HG03045 (cell line): Measurements from ENCODE around the gene TBX1.
"Not testable (repeated sequence)": the region's sequence is repeated elsewhere in the genome, so short reads cannot be mapped to it uniquely, and the experiment has no call there.

Source experiments
- ATAC-seq: cut with Tn5 transposase; IDR thresholded peaks from one replicate; pipeline ENCODE4 v1.9.1; 2021; ENCODE audit warnings: mild to moderate bottlenecking, moderate library complexity; ENCODE audit not compliant: unreplicated experiment

Gene TBX1

DNA sequence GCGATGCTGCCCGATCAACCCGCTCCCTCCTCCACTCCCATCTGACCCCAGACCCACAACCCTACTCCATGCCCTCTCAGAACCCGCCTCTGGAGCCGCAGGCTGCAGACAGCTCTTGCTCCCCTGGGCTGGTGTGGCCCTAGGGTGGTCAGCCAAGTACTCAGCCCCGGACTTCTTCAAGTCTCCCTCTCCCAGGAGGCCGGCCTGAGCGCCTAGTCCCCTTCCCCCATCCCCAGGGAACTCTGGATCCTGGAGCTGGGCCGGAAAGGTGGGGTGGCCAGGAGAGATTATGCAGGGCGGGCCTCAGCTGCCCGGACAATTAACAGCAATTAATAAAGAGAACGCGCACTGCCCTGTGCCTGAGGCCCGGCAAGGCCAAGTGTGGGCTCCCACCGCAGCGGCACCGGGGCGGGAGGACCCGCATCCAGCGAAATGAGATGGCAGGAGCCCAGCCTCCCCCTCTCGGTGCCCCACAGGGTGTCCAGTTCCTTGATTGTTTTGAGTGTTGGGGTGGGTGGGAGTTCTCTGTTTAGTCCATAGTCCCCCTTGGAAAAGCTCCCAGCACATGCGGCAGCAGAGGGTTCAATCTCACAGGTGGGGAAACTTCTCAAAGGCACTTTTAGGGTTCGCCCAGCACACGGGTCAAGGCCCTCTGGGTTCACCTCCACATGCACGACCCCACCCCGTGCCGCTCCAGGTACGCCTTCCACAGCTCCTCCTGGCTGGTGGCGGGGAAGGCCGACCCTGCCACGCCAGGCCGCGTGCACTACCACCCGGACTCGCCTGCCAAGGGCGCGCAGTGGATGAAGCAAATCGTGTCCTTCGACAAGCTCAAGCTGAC, 3.1 kb downstream of the TBX1 start:
- no peak for ATAC-seq

GRCh38 chr22:19764299-19764593, 3.7 kb downstream of the TBX1 start:
- ATAC-seq, result no peak

DNA sequence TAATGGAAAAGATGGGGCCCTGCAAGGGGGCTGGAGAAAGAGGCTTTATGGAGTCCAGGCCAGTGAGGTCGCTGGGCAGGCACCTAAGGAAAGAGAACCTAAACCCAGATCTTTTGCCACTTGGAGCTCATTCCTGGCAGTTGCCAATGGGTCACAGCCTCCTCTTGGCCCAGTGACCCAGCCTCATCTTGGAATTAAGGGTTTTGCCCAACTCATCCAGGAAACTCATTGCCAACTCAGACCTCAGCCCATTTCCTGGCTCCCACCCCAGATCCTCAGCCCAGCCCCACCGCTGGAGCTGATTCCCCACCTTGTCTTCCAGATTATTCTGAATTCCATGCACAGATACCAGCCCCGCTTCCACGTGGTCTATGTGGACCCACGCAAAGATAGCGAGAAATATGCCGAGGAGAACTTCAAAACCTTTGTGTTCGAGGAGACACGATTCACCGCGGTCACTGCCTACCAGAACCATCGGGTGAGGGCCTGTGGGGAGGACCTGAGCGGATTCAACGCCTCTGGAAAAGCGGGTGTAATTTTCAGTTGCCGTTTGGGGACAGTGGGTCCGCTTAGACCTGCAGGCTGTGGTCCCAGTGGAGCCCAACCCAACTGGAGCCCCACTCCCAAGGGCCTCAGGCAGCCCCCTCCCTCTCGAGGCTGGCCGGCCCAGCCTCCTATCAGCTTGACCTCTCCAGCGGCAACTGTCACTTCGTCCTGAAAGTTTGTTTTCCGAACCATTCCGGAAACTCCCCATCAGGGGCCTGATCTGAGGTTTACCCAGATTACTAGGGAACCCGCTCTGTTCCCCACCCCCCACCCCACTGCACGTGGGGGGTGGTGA, 4.3 kb downstream of the TBX1 start:
- ATAC-seq, result no peak

DNA sequence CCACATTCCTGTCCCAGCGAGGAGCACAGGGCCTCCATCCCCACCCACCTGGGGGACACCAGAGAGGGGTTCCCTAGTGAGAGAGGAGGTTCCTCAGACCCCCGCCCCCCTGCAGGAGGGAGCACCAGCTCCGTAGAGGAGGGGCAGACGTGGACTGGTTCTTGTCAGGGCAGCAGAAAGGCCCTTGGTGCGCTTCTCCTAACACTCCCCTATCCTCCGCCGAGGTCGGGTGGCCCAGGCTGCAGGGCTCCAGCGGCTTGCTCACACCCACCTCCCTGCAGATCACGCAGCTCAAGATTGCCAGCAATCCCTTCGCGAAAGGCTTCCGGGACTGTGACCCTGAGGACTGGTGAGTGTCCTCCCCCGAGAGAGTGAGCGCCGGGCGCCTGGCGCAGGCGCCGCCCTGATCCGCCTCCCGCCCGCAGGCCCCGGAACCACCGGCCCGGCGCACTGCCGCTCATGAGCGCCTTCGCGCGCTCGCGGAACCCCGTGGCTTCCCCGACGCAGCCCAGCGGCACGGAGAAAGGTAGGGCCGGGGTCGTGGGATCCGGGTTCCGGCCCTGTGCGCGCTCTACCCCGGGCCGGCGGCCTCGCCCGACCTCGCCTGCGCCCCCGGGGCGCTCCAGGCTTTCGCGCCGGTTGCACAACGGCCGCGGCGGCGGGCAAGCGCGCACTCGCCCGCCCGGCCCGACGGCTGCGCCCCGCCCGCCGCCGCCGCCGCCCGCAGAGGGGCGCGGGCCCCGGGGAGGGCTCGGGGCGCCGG, 5.1 kb downstream of the TBX1 start:
- no peak for ATAC-seq

GRCh38 chr22:19766240-19766510, 5.6 kb downstream of the TBX1 start:
- no peak for ATAC-seq

DNA sequence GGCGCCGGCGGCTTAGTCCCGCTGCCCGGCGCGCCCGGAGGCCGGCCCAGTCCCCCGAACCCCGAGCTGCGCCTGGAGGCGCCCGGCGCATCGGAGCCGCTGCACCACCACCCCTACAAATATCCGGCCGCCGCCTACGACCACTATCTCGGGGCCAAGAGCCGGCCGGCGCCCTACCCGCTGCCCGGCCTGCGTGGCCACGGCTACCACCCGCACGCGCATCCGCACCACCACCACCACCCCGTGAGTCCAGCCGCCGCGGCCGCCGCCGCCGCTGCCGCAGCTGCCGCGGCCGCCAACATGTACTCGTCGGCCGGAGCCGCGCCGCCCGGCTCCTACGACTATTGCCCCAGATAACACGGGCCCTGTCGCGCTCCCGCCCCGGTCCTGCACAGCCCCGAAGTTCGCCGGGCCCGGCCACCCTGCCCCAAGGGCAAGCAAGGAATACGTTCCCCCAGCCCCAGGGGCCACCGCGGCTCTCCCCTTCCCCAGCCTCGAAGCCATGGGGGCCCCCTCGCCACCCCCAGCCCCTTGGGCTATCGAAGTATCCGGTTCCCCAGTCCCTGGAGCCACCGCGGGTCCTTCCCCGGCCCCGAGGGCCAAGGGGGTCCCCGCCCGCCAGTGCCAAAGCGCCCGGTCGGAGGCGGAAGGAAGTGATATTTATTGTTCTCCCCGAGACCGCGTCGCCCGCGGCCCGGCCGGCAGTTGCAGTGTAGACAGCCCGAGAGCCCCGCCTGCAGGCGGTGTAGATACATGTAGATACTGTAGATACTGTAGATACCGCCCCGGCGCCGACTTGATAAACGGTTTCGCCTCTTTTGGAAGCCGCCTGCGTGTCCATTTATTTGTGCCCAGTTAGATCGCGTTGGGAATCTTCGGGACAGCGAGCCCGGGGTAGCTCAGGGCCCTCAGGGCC, 6.2 kb downstream of the TBX1 start:
- no peak for ATAC-seq

DNA sequence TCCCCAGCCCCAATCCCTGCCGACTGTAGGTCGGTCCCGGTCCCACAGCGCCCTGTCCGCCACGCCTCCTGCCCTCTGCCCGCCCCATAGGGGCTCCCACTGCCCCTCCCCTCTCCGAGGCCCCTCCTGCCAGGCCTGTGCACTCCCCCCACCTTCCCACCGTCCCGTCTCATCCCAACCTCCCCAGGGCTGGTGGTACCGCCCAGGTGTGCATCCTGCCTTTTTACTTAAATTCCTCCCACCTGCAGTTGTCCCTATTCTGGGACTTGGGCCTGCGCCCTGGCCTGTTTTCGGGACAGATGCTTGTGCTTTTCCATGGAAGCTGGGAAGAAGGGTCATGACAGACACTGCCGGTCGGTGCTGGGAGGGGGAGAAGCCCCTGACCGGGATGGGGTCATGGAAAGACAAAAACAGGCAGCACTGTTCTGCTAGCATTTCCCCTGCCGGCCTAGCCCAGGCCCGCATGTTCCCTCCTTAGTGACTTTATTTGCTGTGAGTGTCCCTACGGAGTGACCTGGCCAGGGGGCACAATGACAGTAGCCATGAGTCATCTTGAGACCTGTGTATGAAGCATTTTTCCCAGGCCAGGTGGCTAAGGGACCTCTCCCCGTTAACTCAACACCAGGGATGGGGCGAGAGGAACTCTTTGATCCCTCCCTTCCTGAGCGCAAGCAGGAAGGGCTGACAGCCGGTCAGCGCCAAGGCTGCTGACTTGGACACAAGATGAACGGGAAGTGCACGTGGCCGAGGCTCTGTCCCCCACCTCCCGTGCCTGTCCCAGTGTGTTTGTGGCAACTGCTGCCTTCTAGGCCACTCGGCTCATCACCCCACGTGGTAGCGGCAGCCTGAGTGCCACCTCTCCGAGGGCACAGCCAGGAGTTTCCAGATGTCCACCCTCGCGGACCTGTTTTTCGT, 7.1 kb downstream of the TBX1 start:
- no peak for ATAC-seq

DNA sequence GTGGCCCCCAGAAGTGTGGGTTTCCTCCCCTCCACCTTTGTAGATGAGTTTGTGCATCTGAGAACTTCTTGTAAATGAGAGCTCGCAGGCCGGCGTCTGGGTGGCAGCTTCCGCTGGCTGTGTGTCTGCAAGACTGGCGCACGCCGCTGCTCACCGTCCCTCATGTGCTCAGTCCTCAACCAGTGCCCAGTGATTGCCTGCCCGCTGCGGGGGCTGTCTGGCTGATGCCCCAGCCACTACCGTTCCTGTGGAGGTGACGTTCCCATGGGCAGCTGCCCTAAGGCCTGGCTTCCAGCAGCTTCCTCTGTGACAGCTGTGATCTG, 8.8 kb downstream of the TBX1 start:
- ATAC-seq, result no peak

DNA sequence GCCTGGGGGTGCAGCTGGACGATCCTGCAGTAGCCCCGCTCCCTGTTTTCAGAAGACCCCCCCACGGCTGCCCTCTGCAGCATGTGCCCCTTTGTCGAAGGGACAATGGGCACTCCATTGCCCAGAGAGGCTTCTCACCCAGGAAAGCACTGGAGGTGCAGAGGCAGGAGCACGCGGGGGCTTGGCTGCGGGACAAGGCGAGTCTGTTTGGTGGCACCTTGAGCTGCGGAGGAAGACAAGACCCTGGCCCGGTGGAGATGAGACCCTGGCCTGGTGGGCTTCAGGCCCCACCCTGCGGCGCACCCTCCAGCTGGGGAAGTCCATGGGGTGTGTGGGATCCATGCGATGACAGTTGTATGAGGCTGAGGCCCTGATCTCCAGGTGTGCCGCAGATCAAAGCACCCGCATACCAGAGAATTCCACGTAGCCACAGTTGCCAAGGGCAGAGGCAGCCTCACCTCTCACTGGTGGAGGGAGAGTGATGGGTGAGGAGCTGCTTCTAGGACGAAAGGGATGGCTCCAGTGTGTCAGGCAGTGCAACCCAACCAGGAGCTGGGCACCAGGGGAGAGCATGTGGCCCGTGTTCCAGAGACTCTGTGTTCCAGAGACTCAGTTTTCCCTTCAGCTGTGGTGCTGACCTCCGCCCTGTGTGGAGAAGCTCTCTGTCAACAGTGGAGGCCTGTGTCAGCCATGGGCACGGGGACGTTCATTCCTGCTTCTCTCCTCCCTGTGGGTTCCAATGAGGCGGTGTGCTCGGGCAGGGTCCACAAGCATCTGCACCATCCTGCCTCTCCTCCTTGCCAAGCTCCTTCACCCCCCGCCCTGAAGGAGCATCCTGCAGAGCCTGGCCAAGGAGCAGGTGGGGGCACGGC, 10.0 kb downstream of the TBX1 start:
- no peak for ATAC-seq

- ATAC-seq, result no peak
Measured at GRCh38 chr22:19772422-19772672, 11.8 kb downstream of the TBX1 start.

GRCh38 chr22:19772673-19773469, 12.3 kb downstream of the TBX1 start:
- no peak for ATAC-seq

DNA sequence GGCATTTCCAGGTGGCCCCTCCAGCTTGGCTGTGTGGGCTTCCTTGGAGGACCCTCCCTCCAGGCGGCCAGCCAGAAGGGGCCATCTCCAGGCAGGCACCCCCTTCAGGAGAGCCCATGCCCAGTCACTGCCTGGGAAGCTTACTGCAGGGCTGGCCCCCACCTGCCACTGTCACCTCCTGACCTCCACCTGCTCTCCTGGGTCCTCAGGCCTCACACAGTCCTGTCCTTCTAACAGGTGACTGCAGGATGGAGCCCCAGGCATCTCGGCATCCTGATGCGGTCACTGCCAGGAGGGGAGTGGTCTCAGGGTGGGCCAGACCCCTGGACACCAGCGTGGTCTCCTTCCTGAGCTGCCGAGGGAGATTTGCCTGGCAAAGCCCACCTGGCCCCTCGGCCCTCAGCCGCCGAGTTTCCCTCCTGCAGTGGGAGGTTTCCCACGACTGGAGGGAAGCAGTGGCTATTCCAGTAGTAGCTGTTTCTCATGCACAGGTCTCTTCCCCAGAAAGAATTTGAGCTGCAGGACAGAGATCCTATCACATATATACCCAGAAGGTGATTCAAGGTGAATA, 13.0 kb downstream of the TBX1 start:
- ATAC-seq, result no peak

GRCh38 chr22:19774628-19775027, 14.1 kb downstream of the TBX1 start:
- ATAC-seq, result no peak

GRCh38 chr22:19775496-19776325, 15.1 kb downstream of the TBX1 start:
- no peak for ATAC-seq

- ATAC-seq, result no peak
Measured at GRCh38 chr22:19776433-19777031, 16.0 kb downstream of the TBX1 start.

DNA sequence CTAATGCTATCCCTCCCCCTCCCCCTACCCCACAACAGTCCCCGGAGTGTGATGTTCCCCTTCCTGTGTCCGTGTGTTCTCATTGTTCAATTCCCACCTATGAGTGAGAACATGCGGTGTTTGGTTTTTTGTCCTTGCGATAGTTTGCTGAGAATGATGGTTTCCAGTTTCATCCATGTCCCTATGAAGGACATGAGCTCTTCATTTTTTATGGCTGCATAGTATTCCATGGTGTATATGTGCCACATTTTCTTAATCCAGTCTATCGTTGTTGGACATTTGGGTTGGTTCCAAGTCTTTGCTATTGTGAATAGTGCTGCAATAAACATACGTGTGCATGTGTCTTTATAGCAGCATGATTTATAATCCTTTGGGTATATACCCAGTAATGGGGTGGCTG, 16.6 kb downstream of the TBX1 start:
- ATAC-seq, result not testable (repeated sequence)

- ATAC-seq, result no peak
Measured at GRCh38 chr22:19779011-19779421, 18.4 kb downstream of the TBX1 start.
